Neural cell (in vitro differentiated cells): ENCODE results near the gene SMIM9. TPM values are rescaled to one million over a fixed set of nuclear protein-coding genes. Genes with fewer than 3 reads are reported as not detected.
"Not testable (repeated sequence)": the region's sequence is repeated elsewhere in the genome, so short reads cannot be mapped to it uniquely, and the experiment has no call there.

Source experiments
- H2AFZ ChIP-seq: fragments of 200-600, 300-800 bp; sonication (generic), shearing (Covaris generic); 2 replicates; pipeline ENCODE4 v1.6.0; 2014; ENCODE audit warnings: low read depth, mild to moderate bottlenecking, antibody characterized with exemption, low read length, moderate library complexity
- H3F3A ChIP-seq: fragments of 200-600 bp; shearing (Covaris generic); 2 replicates; pipeline ENCODE4 v1.6.1; 2016; ENCODE audit warnings: mild to moderate bottlenecking, moderate library complexity, mixed read lengths, antibody characterized with exemption, low read length; ENCODE audit not compliant: insufficient read depth, poor library complexity, severe bottlenecking
- H3K27ac ChIP-seq: fragments of 200-600, 300-800 bp; sonication (generic), shearing (Covaris generic); 2 replicates; pipeline ENCODE4 v1.5.1; 2014; ENCODE audit warnings: mild to moderate bottlenecking, low read length, moderate library complexity
- H3K27me3 ChIP-seq: fragments of 300-800, 200-600 bp; sonication (generic), shearing (Covaris generic); 2 replicates; pipeline ENCODE4 v1.6.0; 2014; ENCODE audit warnings: mild to moderate bottlenecking, low read depth, low read length, moderate library complexity; ENCODE audit not compliant: insufficient read depth
- H3K36me3 ChIP-seq: fragments of 300-800, 200-600 bp; sonication (generic), shearing (Covaris generic); 2 replicates; pipeline ENCODE4 v1.5.1; 2014; ENCODE audit warnings: mild to moderate bottlenecking, antibody characterized with exemption, low read length, moderate library complexity; ENCODE audit not compliant: insufficient read depth
- H3K4me2 ChIP-seq: fragments of 300-800, 200-600 bp; sonication (generic), shearing (Covaris generic); 2 replicates; pipeline ENCODE4 v1.6.0; 2014; ENCODE audit warnings: mild to moderate bottlenecking, low read length
- H3K4me3 ChIP-seq: fragments of 300-800, 200-600 bp; sonication (generic), shearing (Covaris generic); 2 replicates; pipeline ENCODE4 v1.5.1; 2014; ENCODE audit warnings: mild to moderate bottlenecking, low read length, moderate library complexity
- H3K79me2 ChIP-seq: fragments of 200-600 bp; shearing (Covaris generic); replicated peaks from 2 replicates; pipeline ENCODE4 v1.6.0; 2014; ENCODE audit warnings: mild to moderate bottlenecking, low read length, moderate library complexity; ENCODE audit not compliant: insufficient read depth
- H3K9ac ChIP-seq: fragments of 300-800, 200-600 bp; sonication (generic), shearing (Covaris generic); 2 replicates; pipeline ENCODE4 v1.6.1; 2016; ENCODE audit warnings: mild to moderate bottlenecking, low read length, mixed read lengths
- H3K9me2 ChIP-seq: fragments of 200-600 bp; shearing (Covaris generic); 2 replicates; pipeline ENCODE4 v1.6.1; 2016; ENCODE audit warnings: mild to moderate bottlenecking, low read length, mixed read lengths; ENCODE audit not compliant: insufficient read depth
- H3K9me3 ChIP-seq: fragments of 200-600, 300-800 bp; sonication (generic), shearing (Covaris generic); 2 replicates; pipeline ENCODE4 v1.6.1; 2016; ENCODE audit warnings: mild to moderate bottlenecking, mixed run types, low read length, moderate library complexity, mixed read lengths
- H4K20me1 ChIP-seq: fragments of 200-600 bp; shearing (Covaris generic); 2 replicates; pipeline ENCODE4 v1.6.1; 2016; ENCODE audit warnings: mild to moderate bottlenecking, mixed run types; ENCODE audit not compliant: insufficient read depth
- EP300 ChIP-seq: fragments of 450-650 bp; conservative IDR thresholded peaks from 2 replicates; pipeline ENCODE4 v1.6.1; 2014; ENCODE audit warnings: antibody characterized with exemption, mild to moderate bottlenecking, moderate library complexity; ENCODE audit not compliant: poor library complexity, severe bottlenecking
- EZH2 ChIP-seq: fragments of 200-600, 300-800 bp; shearing (Covaris generic), sonication (generic); IDR thresholded peaks from 2 replicates; pipeline ENCODE4 v1.6.1; 2014; ENCODE audit warnings: antibody characterized with exemption, low read length, borderline replicate concordance, mild to moderate bottlenecking; ENCODE audit not compliant: insufficient read depth, poor library complexity, severe bottlenecking
- MXI1 ChIP-seq: fragments of 450-650 bp; conservative IDR thresholded peaks from 2 replicates; pipeline ENCODE4 v1.6.1; 2014; ENCODE audit warnings: antibody characterized with exemption, mild to moderate bottlenecking; ENCODE audit not compliant: poor library complexity, severe bottlenecking
- POLR2AphosphoS5 ChIP-seq: IDR thresholded peaks from 2 replicates; pipeline ENCODE4 v1.6.1; 2012
- RAD21 ChIP-seq: fragments of 450-650 bp; conservative IDR thresholded peaks from 2 replicates; pipeline ENCODE4 v1.6.1; 2014; ENCODE audit warnings: antibody characterized with exemption, mild to moderate bottlenecking, moderate library complexity
- SMC3 ChIP-seq: fragments of 450-650 bp; conservative IDR thresholded peaks from 2 replicates; pipeline ENCODE4 v1.6.1; 2014; ENCODE audit warnings: antibody characterized with exemption, mild to moderate bottlenecking, moderate library complexity; ENCODE audit not compliant: poor library complexity
- TAF1 ChIP-seq: IDR thresholded peaks from 2 replicates; pipeline ENCODE4 v1.6.1; 2012; ENCODE audit warnings: low read depth
- polyA plus RNA-seq: library from polyadenylated mRNA; depleted of rRNA; stranded (reverse); fragments of >200 nt; gene quantifications from 2 replicates; pipeline ENCODE4 v1.2.3, GENCODE V29; 2014
- TF ChIP-seq, protein P1 (sequence below): IDR thresholded peaks from 2 replicates; pipeline ENCODE4 v1.6.1; 2012; ENCODE audit warnings: borderline replicate concordance
- TF ChIP-seq, protein P2 (sequence below): fragments of 450-650 bp; IDR thresholded peaks from 2 replicates; pipeline ENCODE4 v1.5.1; 2014; ENCODE audit warnings: antibody characterized with exemption, mild to moderate bottlenecking, moderate library complexity; ENCODE audit not compliant: poor library complexity, severe bottlenecking

SMIM9 gene
- polyA plus RNA-seq, 1 donor from 2014 or later, result not detected

DNA sequence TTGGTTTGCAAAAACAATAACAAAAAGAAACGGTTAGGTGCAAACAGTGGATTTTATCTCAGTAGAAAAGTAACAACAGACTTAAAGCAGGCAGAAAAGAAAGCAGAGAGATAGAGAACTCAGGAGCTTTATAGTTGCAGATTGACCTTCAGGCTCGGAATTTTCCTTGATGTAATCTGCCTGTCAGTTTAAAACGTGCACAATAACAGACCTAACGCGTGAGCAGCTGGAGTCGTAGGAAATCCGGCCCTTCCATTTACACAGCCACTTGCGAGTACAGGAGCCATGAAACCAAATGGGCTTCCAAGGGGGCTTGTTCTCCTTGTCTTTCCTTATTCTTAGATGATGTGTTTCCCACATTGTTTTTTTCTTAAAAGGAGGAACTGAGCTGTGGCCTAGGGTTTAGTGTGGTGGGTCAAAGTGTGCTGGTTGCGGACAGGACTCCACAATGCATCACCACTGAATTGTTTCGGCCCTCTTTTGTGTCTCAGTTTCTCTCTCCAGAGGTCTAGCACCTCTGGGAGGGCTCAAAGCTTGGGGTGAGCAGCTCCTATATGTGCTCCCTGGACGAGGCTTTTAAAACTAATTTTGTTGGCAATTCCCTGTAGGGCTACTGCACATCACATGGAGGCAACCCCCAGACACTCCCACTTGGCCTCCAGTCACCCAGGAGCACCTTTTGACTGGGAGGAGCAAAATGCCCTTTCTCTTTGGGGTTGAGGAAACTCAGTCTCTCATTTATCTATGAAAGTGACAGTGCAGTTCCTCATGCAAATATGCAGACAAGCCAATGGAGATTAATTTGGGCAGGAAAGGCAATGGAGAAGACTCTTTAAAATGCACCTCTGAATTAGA is 15.3 kb downstream of the SMIM9 start:
- Histone ChIP-seq H2AFZ (no peak overlapping the region), H3K27ac (no peak overlapping the region), H3K9me3 (no peaks in the 10 kb centered on the region), H3K27me3 (no peaks in the 10 kb centered on the region), H3K4me2 (no peak overlapping the region), H3K79me2 (no peaks in the 10 kb centered on the region), H3K9ac (no peak overlapping the region), H3K36me3 (no peaks in the 10 kb centered on the region), H3K9me2 (no peaks in the 10 kb centered on the region), H3K4me3 (no peak overlapping the region), H4K20me1 (no peaks in the 10 kb centered on the region), H3F3A (no peaks in the 10 kb centered on the region)
- TF ChIP-seq RAD21 (no peak), EZH2 (no peak)

DNA sequence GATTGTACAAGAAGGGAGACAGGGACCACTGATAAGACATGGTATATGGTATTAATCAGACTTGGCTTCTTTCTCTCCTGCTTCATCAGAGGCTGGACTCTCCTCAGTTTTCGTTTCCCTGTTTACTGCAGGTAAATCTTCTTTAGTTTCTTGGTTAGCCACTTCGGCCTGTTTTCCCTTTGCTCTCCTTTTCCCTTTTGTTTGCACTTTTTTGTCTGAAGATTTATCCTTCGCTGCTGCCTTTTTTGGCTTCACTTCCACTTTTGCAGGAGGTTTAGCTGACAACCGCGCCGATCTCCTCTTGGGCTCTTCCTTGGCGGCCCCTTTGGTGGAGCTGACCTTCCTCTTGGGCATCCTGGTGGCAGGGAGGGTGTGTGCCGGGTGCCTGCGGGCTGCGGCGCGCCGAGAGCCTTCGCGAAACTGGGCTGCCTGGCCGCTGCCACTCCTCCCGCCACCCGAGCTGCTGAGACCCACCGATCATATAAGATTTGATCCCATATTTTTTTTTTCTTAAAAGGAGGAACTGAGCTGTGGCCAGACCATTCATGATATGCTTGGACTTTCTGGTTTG is 17.3 kb downstream of the SMIM9 start:
- H3K9me2 ChIP-seq, H3K79me2 ChIP-seq, H3K4me3 ChIP-seq, H3K9me3 ChIP-seq, H4K20me1 ChIP-seq, H2AFZ ChIP-seq, H3K9ac ChIP-seq, H3K27ac ChIP-seq, H3K36me3 ChIP-seq, H3K4me2 ChIP-seq, H3K27me3 ChIP-seq, H3F3A ChIP-seq: not testable (repeated sequence)

DNA sequence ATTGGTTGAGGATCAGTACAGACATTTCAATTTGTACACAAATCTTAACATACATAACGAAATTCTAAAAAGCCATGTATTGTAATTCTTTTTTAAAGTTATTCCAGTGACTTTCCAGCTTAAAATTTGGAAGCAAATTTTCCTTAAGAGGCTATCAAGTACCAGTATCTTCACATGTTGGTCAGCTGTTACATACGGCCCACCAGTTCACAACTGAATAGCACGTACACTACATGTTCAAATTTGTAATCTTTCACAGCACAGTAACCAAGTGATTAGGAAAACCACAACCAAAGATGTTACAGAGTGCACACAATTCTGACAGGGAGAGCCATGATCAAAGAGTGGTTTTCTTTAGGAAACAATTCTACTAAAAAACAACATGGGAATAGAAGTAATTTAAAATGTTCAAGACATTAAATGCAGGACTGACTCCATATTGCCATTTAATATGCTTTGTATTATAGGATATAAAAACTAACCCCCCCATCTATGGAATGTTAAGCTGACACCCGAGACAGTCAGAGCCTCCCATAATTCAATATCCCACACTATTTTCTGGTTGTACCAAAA is 18.1 kb downstream of the SMIM9 start:
- H3F3A ChIP-seq, H2AFZ ChIP-seq, H3K36me3 ChIP-seq, H4K20me1 ChIP-seq, H3K4me3 ChIP-seq, H3K9me2 ChIP-seq, H3K9me3 ChIP-seq, H3K79me2 ChIP-seq, H3K27ac ChIP-seq, H3K27me3 ChIP-seq, H3K9ac ChIP-seq, H3K4me2 ChIP-seq: not testable (repeated sequence)

DNA sequence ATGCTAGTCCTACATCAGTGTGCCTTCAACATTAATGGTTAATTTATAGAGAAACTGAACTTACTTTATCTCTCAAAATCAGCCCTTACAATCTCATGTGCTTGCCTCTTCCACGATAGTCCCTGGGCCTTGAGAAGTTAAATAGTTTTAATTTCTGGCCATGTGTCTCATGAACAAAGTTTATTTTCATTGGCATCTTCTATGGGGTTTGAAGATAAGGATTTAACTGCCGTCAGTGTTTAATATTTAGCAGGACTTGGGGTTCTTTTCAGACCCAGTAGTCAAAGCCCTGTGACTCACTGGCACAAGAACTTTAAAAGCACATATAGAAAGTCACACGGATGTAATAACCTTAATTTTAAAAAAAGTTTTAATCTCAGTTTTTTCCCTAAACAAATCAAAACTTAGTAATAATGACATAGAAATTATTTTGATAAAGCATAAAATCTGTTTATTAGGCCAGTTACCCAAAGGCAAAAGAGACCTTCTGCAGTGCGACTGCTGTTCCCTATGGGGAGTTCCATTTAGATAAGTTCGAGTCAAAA is 19.1 kb downstream of the SMIM9 start:
- Histone ChIP-seq H3K79me2 (no peaks in the 10 kb centered on the region), H3K9me3 (no peaks in the 10 kb centered on the region), H3K4me3 (no peak overlapping the region), H3F3A (no peaks in the 10 kb centered on the region), H4K20me1 (no peaks in the 10 kb centered on the region), H3K9me2 (no peaks in the 10 kb centered on the region), H3K9ac (no peak overlapping the region), H3K36me3 (no peaks in the 10 kb centered on the region), H2AFZ (no peak overlapping the region), H3K4me2 (no peak overlapping the region), H3K27ac (no peak overlapping the region), H3K27me3 (no peaks in the 10 kb centered on the region)
- no peak for TF ChIP-seq SMC3
- TF ChIP-seq POLR2AphosphoS5, result no peak
- no peak for TF ChIP-seq EP300
- TF ChIP-seq RAD21, result no peak
- TF ChIP-seq, protein P1, sequence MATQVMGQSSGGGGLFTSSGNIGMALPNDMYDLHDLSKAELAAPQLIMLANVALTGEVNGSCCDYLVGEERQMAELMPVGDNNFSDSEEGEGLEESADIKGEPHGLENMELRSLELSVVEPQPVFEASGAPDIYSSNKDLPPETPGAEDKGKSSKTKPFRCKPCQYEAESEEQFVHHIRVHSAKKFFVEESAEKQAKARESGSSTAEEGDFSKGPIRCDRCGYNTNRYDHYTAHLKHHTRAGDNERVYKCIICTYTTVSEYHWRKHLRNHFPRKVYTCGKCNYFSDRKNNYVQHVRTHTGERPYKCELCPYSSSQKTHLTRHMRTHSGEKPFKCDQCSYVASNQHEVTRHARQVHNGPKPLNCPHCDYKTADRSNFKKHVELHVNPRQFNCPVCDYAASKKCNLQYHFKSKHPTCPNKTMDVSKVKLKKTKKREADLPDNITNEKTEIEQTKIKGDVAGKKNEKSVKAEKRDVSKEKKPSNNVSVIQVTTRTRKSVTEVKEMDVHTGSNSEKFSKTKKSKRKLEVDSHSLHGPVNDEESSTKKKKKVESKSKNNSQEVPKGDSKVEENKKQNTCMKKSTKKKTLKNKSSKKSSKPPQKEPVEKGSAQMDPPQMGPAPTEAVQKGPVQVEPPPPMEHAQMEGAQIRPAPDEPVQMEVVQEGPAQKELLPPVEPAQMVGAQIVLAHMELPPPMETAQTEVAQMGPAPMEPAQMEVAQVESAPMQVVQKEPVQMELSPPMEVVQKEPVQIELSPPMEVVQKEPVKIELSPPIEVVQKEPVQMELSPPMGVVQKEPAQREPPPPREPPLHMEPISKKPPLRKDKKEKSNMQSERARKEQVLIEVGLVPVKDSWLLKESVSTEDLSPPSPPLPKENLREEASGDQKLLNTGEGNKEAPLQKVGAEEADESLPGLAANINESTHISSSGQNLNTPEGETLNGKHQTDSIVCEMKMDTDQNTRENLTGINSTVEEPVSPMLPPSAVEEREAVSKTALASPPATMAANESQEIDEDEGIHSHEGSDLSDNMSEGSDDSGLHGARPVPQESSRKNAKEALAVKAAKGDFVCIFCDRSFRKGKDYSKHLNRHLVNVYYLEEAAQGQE, result no peak
- TF ChIP-seq EZH2, result no peak
- no peak for TF ChIP-seq MXI1
- no peak for TF ChIP-seq TAF1
- TF ChIP-seq, protein P2, sequence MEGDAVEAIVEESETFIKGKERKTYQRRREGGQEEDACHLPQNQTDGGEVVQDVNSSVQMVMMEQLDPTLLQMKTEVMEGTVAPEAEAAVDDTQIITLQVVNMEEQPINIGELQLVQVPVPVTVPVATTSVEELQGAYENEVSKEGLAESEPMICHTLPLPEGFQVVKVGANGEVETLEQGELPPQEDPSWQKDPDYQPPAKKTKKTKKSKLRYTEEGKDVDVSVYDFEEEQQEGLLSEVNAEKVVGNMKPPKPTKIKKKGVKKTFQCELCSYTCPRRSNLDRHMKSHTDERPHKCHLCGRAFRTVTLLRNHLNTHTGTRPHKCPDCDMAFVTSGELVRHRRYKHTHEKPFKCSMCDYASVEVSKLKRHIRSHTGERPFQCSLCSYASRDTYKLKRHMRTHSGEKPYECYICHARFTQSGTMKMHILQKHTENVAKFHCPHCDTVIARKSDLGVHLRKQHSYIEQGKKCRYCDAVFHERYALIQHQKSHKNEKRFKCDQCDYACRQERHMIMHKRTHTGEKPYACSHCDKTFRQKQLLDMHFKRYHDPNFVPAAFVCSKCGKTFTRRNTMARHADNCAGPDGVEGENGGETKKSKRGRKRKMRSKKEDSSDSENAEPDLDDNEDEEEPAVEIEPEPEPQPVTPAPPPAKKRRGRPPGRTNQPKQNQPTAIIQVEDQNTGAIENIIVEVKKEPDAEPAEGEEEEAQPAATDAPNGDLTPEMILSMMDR, result no peak
